Kidney epithelial cell (primary cell): ENCODE data around the gene PLIN3. TPM values are rescaled to one million over a fixed set of nuclear protein-coding genes. Genes with fewer than 3 reads are reported as not detected.
"Not testable (repeated sequence)": the region's sequence is repeated elsewhere in the genome, so short reads cannot be mapped to it uniquely, and the experiment has no call there.

Experiments used
- DNase-seq: peaks from one replicate; pipeline ENCODE4 v3.0.0-alpha.2; 2010; ENCODE audit warnings: low read depth
- H3K27me3 ChIP-seq: 2 replicates; pipeline ENCODE4 v1.6.0; 2011; ENCODE audit warnings: low read length; ENCODE audit not compliant: control insufficient read depth, insufficient read depth
- H3K36me3 ChIP-seq: 2 replicates; pipeline ENCODE4 v1.5.1; 2011; ENCODE audit warnings: low read length; ENCODE audit not compliant: control insufficient read depth, insufficient read depth
- H3K4me3 ChIP-seq: 2 replicates; pipeline ENCODE4 v1.5.1; 2011; ENCODE audit warnings: low read depth, mild to moderate bottlenecking, control low read depth, low read length
- CTCF ChIP-seq: IDR thresholded peaks from 2 replicates; pipeline ENCODE4 v1.5.1; 2011; ENCODE audit warnings: mild to moderate bottlenecking, moderate library complexity, low read length, control low read depth, inconsistent platforms; ENCODE audit not compliant: insufficient read depth, poor library complexity, severe bottlenecking
- total RNA-seq: library from RNA; depleted of rRNA; stranded (reverse); fragments of >200 nt; gene quantifications from 2 replicates; pipeline ENCODE4 v1.2.3, GENCODE V29; 2015

PLIN3 gene
- total RNA-seq, 1 donor from 2014 or later: 59.5 TPM

- no peak for TF ChIP-seq CTCF
These were observed 29.7 kb upstream of the PLIN3 start for GRCh38 chr19:4897146-4897545.

GRCh38 chr19:4896372-4896771 lies 28.9 kb upstream of the PLIN3 start:
- Histone ChIP-seq H3K36me3 (no peaks in the 10 kb centered on the region), H3K27me3 (no peaks in the 10 kb centered on the region), H3K4me3 (no peak overlapping the region)
- no peak for DNase-seq
- TF ChIP-seq CTCF: no peak

More at GRCh38 chr19:4897146-4897545, 29.7 kb upstream of the PLIN3 start:
- Histone ChIP-seq H3K4me3 (no peak overlapping the region), H3K36me3 (no peaks in the 10 kb centered on the region), H3K27me3 (no peaks in the 10 kb centered on the region)
- no peak for DNase-seq

- not testable (repeated sequence) for H3K27me3 ChIP-seq, H3K4me3 ChIP-seq, DNase-seq, H3K36me3 ChIP-seq
These were observed 25.5 kb upstream of the PLIN3 start for GRCh38 chr19:4892962-4893361.

DNA sequence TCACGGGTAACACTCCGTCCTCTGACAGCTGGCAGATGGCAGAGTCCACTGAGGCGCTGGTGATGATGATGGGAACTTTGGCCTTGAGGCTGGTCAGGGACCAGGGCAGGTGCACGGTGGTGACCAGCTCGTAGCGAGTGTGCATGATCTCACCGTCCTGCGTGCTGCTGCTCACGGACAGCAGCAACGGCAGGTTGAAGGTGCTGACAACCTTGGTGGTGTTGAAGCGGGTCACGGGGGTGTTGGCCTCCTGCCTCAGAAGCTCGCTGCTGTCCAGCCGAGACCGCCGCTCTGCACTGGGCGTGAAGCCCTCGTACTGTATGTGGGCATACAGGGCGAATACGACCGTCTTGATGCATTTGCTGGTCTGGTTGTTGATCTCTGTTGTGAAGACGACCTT lies 23.6 kb upstream of the PLIN3 start:
- Histone ChIP-seq H3K36me3 (no peaks in the 10 kb centered on the region), H3K4me3 (no peak overlapping the region), H3K27me3 (peaks cover 2% of the 10 kb centered on the region)
- no peak for TF ChIP-seq CTCF
- no peak for DNase-seq

GRCh38 chr19:4889034-4889815 lies 21.8 kb upstream of the PLIN3 start:
- no peaks in the 10 kb centered on the region for H3K36me3 ChIP-seq
- TF ChIP-seq CTCF: no peak
- DNase-seq: no peak
- H3K27me3 ChIP-seq: peaks cover 2% of the 10 kb centered on the region
- no peak overlapping the region for H3K4me3 ChIP-seq

- DNase-seq: not testable (repeated sequence)
These were observed 20.3 kb upstream of the PLIN3 start for GRCh38 chr19:4887803-4888202.

DNA sequence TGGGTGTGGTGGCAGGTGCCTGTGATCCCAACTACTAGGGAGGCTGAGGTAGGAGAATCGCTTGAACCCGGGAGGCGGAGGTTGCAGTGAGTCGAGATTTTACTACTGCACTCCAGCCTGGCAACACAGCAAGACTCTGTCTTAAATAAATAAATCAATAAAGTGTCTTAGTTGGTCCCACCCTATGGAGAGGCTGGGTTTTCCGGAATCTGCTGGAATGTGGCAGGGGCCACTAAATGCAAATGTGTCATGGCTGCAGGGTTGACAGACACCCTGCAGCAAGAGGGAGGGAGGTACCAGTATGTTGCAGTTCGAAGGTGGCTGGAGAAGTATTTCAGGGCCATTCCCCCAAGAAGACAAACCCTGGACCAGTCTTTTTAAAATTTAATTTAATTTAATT lies 17.5 kb upstream of the PLIN3 start:
- H3K36me3 ChIP-seq, H3K27me3 ChIP-seq, DNase-seq, H3K4me3 ChIP-seq: not testable (repeated sequence)

More at GRCh38 chr19:4887803-4888202, 20.3 kb upstream of the PLIN3 start:
- not testable (repeated sequence) for H3K4me3 ChIP-seq, H3K27me3 ChIP-seq, H3K36me3 ChIP-seq

GRCh38 chr19:4882874-4883273 lies 15.4 kb upstream of the PLIN3 start:
- DNase-seq, H3K27me3 ChIP-seq, H3K36me3 ChIP-seq, H3K4me3 ChIP-seq: not testable (repeated sequence)
